MM.1S (cell line): ENCODE data around the gene PPP1R15B.

Experiments
- EZH2phosphoT487 ChIP-seq: fragments of 300-600 bp; sonication (generic); IDR thresholded peaks from 2 replicates; pipeline ENCODE4 v1.6.1; 2018; ENCODE audit warnings: antibody characterized with exemption, low read length
- TF ChIP-seq, protein P1 (sequence below): fragments of 300-600 bp; sonication (generic); IDR thresholded peaks from 2 replicates; pipeline ENCODE4 v1.5.1; 2016; ENCODE audit warnings: antibody characterized with exemption, low read length, mixed read lengths

DNA sequence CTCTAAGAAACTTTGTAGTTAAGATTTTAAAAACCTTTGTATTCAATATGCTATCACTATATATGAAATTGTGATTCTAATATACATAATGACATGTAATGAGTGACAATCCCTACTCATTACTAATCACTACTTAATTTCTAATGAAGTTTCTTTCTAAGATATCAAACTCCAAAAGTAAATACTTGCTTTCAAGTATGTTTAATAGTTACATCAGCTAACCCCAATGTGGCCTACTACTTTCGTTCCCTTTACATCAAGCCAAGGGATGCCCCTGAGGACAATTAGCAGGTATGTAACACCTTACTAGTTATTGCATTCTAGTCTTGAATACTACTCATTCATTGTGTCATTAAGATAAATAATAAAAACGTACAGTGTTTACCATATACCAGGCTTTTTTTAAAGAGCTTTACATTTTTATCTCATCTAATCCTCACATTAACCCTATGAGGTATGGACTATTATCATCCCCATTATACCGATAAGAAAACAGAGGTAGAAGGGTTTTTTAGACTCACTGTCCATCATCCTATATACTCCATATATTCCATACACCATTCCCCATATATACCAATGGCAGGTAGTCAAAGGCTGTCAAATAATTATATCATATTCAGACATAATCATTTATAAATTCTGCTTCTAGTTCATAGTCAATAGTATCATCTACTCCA is 4.2 kb downstream of the PPP1R15B start:
- TF ChIP-seq, protein P1, sequence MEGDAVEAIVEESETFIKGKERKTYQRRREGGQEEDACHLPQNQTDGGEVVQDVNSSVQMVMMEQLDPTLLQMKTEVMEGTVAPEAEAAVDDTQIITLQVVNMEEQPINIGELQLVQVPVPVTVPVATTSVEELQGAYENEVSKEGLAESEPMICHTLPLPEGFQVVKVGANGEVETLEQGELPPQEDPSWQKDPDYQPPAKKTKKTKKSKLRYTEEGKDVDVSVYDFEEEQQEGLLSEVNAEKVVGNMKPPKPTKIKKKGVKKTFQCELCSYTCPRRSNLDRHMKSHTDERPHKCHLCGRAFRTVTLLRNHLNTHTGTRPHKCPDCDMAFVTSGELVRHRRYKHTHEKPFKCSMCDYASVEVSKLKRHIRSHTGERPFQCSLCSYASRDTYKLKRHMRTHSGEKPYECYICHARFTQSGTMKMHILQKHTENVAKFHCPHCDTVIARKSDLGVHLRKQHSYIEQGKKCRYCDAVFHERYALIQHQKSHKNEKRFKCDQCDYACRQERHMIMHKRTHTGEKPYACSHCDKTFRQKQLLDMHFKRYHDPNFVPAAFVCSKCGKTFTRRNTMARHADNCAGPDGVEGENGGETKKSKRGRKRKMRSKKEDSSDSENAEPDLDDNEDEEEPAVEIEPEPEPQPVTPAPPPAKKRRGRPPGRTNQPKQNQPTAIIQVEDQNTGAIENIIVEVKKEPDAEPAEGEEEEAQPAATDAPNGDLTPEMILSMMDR = no peak
- no peak for TF ChIP-seq EZH2phosphoT487
